Measurements from ENCODE around the gene MRPL49.

- TF ChIP-seq FOXA1 (IDR thresholded peaks at IDR 0.05) = no peak
- no peak for TF ChIP-seq L3MBTL2 (conservative IDR thresholded peaks at IDR 0.05)
- no peak for TF ChIP-seq ZNF384 (IDR thresholded peaks at IDR 0.05)
- TF ChIP-seq SP1 (IDR thresholded peaks at IDR 0.05) = no peak
- TF ChIP-seq TARDBP (IDR thresholded peaks at IDR 0.05) = peak; percentile 97
- no peak; the same call in 1 of the 2 replicates for TF ChIP-seq LEF1 (IDR thresholded peaks at IDR 0.05; ENCODE audit: borderline replicate concordance)
- TF ChIP-seq HDGF (IDR thresholded peaks at IDR 0.05; ENCODE audit: borderline replicate concordance) = no peak
- no peak for TF ChIP-seq ELF4 (IDR thresholded peaks at IDR 0.05)
- TF ChIP-seq FOXM1 (IDR thresholded peaks at IDR 0.05; ENCODE audit: borderline replicate concordance) = no peak
- no peak for TF ChIP-seq SUZ12 (IDR thresholded peaks at IDR 0.05)
- TF ChIP-seq CTBP1 (IDR thresholded peaks at IDR 0.05; ENCODE audit: borderline replicate concordance) = no peak
- TF ChIP-seq BHLHE40 (IDR thresholded peaks at IDR 0.05; ENCODE audit: borderline replicate concordance) = no peak
- no peak for TF ChIP-seq FOXK2 (IDR thresholded peaks at IDR 0.05)
These were observed 9.4 kb upstream of the MRPL49 start for GRCh38 chr11:65112546-65113360.
